MV-4-11 (cell line): ENCODE data around the gene NEK7.
A peak's percentile ranks its signal among the peaks of the same experiment; 100 is the strongest.
"Not testable (repeated sequence)": the region's sequence is repeated elsewhere in the genome, so short reads cannot be mapped to it uniquely, and the experiment has no call there.

ENCODE experiments used
- DNase-seq: peaks from one replicate; lab custom pipeline; 2025; lab: John Stamatoyannopoulos, UW

NEK7 gene

GRCh38 chr1:198171667-198172540 is 15.1 kb downstream of the NEK7 start:
- DNase-seq: peak; percentile 33

DNA sequence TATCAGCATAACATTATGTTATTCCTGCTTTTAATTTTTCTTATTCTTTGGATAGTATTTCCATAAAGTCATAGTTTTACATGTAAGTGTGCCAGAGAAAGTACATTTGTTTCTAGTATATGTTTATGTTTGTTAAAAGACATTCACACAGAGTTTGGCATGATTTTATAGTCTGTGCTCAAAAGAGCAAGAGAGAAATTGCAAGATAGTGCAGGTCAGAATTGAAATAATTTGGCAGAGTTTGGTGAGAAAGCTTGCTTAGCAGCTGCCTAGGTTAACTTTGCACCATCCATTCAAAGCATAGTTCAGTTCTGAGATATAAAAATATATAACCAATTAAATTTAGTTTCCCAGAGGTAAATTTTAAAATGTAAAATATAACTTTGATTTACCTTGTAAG is 17.0 kb downstream of the NEK7 start:
- DNase-seq: no peak

DNA sequence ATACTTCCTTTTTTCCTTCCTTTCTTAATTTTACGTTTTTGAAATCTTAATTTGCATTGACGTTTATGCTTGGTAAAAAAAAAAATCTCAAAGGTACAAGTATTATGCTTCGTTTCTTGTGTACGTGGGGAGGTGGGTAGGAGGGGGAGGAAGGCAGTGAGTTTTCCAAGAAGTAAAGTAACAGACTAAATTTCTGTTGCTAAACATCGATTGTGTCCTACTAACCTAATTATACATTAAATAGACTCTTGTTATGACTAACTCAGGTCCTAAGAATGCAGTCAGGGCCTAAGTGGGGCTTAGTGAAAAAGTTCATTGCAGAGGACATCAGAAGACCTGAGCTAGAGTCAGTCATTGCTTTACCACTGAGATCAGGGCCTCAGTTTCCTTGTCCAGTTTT is 17.5 kb downstream of the NEK7 start:
- no peak for DNase-seq

DNA sequence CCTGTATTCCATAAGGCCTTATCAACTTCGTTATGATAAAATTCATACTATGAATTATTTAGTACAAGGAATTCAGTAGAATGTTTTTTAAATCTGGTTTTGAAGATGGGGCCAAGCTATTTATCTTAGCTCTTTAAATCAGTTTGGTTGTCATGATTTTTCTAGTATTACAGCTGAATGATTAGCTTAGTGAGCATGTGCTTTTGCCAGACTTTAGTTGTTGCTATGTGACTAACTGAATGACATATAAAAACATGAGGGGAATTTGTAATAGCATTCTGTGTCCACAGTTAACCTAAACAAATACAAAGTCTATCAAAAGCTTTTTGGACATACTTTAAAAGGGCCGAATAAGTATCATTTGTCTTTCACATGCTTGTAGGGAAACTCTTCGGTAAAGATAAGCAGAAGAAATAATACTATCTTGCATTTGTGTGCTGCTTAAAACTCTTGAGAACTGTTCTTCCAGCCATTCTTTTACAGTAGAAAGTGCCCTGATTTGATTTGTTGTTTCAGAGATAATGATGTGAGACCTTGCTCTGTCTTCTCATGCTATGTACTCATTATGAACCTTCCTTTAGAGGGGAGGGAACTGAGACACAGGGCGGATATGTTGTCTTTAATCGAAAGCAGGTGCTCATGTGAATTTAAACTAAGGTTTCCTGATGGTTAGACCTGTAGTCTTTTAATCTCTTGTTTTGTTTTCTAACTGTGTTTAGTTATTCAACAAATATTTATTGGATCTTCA is 18.8 kb downstream of the NEK7 start:
- DNase-seq: no peak

DNA sequence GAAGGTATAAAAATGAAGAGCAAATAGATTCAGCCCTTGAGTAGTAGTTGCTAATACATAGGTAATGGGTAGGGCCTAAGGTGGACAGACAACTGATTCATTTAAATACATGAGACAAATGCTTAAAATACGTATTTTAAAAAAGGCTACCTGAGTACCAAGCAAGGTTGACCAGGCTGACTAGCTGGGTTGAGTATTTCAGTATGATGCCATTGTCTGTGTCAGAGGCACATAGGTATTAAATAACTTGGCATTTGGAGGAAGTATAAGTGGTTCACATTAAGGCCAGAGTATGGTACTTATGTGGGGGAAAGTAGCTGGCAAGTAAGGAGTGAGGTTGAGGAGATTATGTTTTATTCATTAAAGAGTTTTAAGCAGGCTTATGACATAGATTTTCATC is 19.4 kb downstream of the NEK7 start:
- DNase-seq: no peak

- DNase-seq: no peak
Measured at GRCh38 chr1:198177546-198177945, 20.7 kb downstream of the NEK7 start.

- DNase-seq: no peak
Measured at GRCh38 chr1:198178615-198179014, 21.8 kb downstream of the NEK7 start.

- DNase-seq: peak; percentile 76
Measured at GRCh38 chr1:198179556-198179981, 22.8 kb downstream of the NEK7 start.

DNA sequence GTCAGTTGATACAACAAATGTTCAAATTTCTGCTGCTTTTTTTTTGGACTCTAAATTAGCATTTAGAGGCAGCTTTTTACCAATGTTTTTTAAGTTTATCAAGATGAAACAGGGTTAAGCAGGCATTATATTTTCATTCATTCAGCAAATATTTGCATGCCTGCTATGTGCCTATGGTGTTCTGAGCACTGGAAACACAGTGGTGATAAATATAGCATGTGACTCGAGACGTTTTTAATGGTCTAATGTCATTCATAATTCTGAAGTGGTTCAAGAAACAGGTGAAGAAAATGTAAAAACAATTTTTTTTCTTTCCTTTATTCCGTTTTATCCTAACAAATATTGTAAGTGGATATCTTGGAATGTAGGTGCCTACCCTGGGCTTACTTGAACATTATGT is 26.8 kb downstream of the NEK7 start:
- no peak for DNase-seq

GRCh38 chr1:198184516-198184915 is 27.7 kb downstream of the NEK7 start:
- DNase-seq: no peak

GRCh38 chr1:198185146-198185545 is 28.3 kb downstream of the NEK7 start:
- no peak for DNase-seq

GRCh38 chr1:198185759-198186158 is 29.0 kb downstream of the NEK7 start:
- DNase-seq: no peak

- no peak for DNase-seq
Measured at GRCh38 chr1:198186916-198187580, 30.2 kb downstream of the NEK7 start.

- DNase-seq: no peak
Measured at GRCh38 chr1:198187973-198188588, 31.3 kb downstream of the NEK7 start.

DNA sequence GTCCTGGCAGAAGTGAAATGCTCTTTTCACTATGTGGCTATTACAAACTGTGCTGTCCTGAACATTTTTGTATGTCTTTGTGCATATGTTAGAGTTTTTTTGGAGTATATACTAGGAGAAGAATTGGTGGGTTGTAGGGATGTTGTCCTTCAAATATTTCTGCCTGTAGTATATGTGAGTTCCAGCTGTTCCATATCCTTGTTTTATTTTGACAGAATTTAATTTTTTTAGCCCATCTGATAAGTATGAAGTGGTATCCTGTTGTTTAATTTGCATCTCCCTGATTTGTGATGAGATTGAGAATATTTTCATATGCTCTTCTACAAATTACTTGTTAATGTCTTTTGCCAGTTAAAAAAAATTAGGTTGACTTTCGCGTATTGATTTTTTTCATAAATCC is 34.3 kb downstream of the NEK7 start:
- DNase-seq: no peak

- not testable (repeated sequence) for DNase-seq
Measured at GRCh38 chr1:198193871-198194270, 37.1 kb downstream of the NEK7 start.

DNA sequence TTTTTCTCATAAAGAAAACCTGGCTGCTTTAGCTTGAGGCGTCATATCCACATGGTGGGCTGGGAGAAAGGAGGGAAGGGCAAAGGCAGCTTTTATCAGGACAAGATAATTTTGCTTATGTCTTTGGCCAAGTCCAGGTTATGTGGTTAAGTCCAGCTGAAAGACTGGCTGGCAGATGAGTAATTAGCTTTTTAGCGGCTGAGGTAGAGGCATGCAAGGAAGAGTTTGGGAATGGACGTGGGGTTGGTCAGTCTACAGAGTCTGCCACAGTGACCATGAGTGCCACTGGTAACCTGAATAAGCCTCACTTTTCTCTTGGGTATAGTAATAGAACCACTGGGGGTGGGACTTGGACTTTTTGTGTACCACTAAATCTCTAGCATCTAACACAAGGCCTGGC is 39.8 kb downstream of the NEK7 start:
- no peak for DNase-seq

GRCh38 chr1:198197285-198197684 is 40.5 kb downstream of the NEK7 start:
- DNase-seq: no peak

DNA sequence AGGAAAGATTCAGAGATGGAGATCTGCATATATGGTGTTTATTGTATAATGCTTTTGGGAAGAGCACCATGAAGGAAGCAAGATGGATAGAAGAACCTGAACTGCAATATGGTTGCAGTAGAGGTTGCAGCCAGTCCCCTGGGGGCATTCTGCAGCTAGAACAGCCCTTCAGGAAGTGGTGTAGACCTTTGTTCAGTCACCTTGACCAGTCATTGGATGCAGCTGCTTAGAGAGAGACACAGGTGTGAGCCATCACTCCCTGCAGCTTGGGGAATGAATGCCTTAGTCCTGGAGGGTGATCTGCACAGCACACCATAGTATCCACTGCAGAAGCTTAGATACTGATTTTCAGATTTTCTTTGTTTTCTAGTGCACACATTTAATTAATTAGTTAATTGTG is 42.3 kb downstream of the NEK7 start:
- no peak for DNase-seq

- DNase-seq: no peak
Measured at GRCh38 chr1:198201956-198202784, 45.4 kb downstream of the NEK7 start.

DNA sequence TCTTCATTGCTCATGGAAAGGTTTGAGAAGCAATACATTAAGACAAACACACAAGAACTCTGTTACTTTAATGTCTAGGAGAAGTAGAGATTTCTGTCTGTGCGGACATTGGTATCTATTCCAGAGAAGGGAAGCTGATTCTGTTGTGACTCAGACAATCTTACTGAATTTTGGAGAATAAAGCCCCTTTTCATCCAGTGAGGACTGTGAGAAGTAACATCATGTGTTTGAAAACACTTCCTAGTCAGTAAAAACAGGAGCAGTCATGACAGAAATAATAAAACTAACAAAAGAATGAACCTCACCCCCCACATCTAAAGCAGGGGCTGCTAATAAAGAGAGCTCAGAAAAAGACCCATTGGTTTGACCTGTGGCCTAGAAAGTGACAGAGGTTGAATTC is 46.6 kb downstream of the NEK7 start:
- no peak for DNase-seq
